ENCODE results near the gene ATP5ME. TPM values are rescaled to one million over a fixed set of nuclear protein-coding genes. Genes with fewer than 3 reads are reported as not detected.
A peak's percentile ranks its signal among the peaks of the same experiment; 100 is the strongest.

The ATP5ME gene
- total and polyA plus RNA-seq, 2 of the 13 experiments (the other 11 are each of a cell fraction or from before 2014, with no cell fraction given): 305 to 753 TPM

DNA sequence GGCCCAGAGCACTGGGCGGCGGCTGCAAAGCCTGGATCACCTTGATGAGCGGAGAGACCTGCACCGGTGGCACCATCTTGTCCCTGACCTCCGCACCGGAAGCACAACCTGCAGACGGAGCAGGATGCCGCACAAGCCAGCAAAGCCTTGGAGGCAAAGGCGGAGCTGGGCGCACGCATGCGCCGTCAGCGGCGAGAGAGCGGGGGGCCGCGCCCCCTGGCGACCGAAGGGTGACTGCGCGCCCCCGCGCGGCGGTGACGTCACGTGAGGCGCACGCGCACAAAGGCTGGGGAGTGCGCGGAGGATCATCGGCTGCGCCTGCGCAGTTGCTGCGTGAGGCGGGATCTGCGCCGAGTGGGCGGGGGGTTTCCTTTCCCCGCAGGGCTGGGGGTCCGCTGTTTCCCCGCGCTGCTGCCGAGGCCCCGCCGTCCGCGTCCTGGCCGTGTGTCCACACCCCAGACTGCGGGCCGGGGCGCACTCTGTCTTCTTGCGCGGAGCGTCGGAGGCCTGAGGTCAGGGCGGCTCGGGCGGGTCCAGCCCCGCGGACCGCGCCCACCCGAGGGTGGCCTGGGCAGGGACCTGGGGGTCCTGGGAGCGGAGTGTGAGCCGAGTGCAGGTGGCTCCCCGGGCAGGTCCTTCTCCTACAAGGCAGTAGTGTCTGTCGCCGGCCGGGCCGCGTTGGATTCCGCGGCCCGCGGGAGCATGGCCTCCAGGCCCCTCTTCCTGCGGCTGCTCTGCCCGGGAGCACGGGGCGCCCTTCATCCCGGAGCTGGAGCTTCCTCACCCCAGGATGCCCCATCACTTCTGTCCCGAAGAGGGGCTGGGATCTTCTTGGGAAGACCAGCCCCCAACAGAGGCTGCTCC is at the start of gene ATP5ME, which contains the start of gene MYL5 (continued):
- peak; percentile 34 for TF ChIP-seq FOXA3 (CRISPR knock-in tag; IDR thresholded peaks at IDR 0.05)
- TF ChIP-seq MED1 (CRISPR knock-in tag; IDR thresholded peaks at IDR 0.05): no peak; the same call in 1 of the 2 replicates
- TF ChIP-seq BRCA1 (CRISPR knock-in tag; IDR thresholded peaks at IDR 0.05): no peak
- TF ChIP-seq, protein P1, sequence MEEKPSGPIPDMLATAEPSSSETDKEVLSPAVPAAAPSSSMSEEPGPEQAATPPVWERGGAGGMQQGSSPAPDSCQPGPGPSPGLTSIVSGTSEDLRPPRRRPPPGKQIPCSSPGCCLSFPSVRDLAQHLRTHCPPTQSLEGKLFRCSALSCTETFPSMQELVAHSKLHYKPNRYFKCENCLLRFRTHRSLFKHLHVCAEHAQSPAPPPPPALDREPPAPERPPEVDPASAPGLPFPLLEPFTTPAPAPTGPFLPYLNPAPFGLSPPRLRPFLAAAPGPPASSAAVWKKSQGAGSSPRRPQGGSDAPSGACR (CRISPR knock-in tag; IDR thresholded peaks at IDR 0.05): peak; percentile 85
- no peak for TF ChIP-seq NFE2 (CRISPR knock-in tag; IDR thresholded peaks at IDR 0.05)
- peak; percentile 10; the same call in 1 of the 2 replicates for TF ChIP-seq ZNF792 (CRISPR knock-in tag; IDR thresholded peaks at IDR 0.05)
- TF ChIP-seq, protein P2, sequence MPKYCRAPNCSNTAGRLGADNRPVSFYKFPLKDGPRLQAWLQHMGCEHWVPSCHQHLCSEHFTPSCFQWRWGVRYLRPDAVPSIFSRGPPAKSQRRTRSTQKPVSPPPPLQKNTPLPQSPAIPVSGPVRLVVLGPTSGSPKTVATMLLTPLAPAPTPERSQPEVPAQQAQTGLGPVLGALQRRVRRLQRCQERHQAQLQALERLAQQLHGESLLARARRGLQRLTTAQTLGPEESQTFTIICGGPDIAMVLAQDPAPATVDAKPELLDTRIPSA (CRISPR knock-in tag; IDR thresholded peaks at IDR 0.05; ENCODE audit: borderline replicate concordance): no peak; the same call in 1 of the 2 replicates
- peak; percentile 70; the same call in 1 of the 2 replicates for TF ChIP-seq ZSCAN29 (CRISPR knock-in tag; conservative IDR thresholded peaks at IDR 0.05)
- peak; percentile 67 for TF ChIP-seq STAG1 (CRISPR knock-in tag; IDR thresholded peaks at IDR 0.05)
- TF ChIP-seq ZNF687 (CRISPR knock-in tag; IDR thresholded peaks at IDR 0.05): peak; percentile 66
- no peak for TF ChIP-seq GZF1 (CRISPR knock-in tag; IDR thresholded peaks at IDR 0.05)
- 0 out of 2 replicates have a peak, but pooled peaks have one; percentile 12 for TF ChIP-seq SKIL (CRISPR knock-in tag; IDR thresholded peaks at IDR 0.05; ENCODE audit: borderline replicate concordance)
- TF ChIP-seq, protein P3, sequence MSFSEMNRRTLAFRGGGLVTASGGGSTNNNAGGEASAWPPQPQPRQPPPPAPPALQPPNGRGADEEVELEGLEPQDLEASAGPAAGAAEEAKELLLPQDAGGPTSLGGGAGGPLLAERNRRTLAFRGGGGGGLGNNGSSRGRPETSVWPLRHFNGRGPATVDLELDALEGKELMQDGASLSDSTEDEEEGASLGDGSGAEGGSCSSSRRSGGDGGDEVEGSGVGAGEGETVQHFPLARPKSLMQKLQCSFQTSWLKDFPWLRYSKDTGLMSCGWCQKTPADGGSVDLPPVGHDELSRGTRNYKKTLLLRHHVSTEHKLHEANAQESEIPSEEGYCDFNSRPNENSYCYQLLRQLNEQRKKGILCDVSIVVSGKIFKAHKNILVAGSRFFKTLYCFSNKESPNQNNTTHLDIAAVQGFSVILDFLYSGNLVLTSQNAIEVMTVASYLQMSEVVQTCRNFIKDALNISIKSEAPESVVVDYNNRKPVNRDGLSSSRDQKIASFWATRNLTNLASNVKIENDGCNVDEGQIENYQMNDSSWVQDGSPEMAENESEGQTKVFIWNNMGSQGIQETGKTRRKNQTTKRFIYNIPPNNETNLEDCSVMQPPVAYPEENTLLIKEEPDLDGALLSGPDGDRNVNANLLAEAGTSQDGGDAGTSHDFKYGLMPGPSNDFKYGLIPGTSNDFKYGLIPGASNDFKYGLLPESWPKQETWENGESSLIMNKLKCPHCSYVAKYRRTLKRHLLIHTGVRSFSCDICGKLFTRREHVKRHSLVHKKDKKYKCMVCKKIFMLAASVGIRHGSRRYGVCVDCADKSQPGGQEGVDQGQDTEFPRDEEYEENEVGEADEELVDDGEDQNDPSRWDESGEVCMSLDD (CRISPR knock-in tag; IDR thresholded peaks at IDR 0.05; ENCODE audit: borderline replicate concordance): no peak
- TF ChIP-seq NFRKB (IDR thresholded peaks at IDR 0.05): no peak
- peak; percentile 50; the same call in 1 of the 2 replicates for TF ChIP-seq ZNF576 (CRISPR knock-in tag; IDR thresholded peaks at IDR 0.05)
- no peak for TF ChIP-seq CENPX (CRISPR knock-in tag; IDR thresholded peaks at IDR 0.05)
- TF ChIP-seq EED (CRISPR knock-in tag; IDR thresholded peaks at IDR 0.05): peak; percentile 21
- no peak for TF ChIP-seq ZNF251 (CRISPR knock-in tag; IDR thresholded peaks at IDR 0.05)

Measured in HepG2 (cell line).